Uterus (tissue), 2 donors: ENCODE measurements around the gene OR52E2.

ENCODE experiments used
- CTCF ChIP-seq, 4 experiments: fragments of 200-600 bp in 2 of 4; fragments of 450-650 bp in 2 of 4; sonication (generic) in 2 of 4; IDR thresholded peaks; one replicate each; pipeline ENCODE4 v1.5.1; 2016 to 2019; ENCODE audit warnings: antibody characterized with exemption in 4 of 4, mild to moderate bottlenecking in 2 of 4, moderate library complexity in 1 of 4
- POLR2A ChIP-seq, 2 donors: fragments of 450-650 bp; IDR thresholded peaks; one replicate each; pipeline ENCODE4 v1.6.1; 2016; ENCODE audit warnings: antibody characterized with exemption in 2 of 2, mild to moderate bottlenecking in 1 of 2, moderate library complexity in 1 of 2

- TF ChIP-seq POLR2A (IDR thresholded peaks at IDR 0.05): no peak
- no peak for TF ChIP-seq CTCF (IDR thresholded peaks at IDR 0.05)
Observed at GRCh38 chr11:5021996-5022395, 37.4 kb downstream of the OR52E2 start.
